HepG2 (cell line): ENCODE data around the gene ANKUB1. TPM values are rescaled to one million over a fixed set of nuclear protein-coding genes. Genes with fewer than 3 reads are reported as not detected.

Experiments
- AGO1 ChIP-seq: fragments of 200-400 bp; formaldehyde crosslinking; IDR thresholded peaks from 2 replicates; pipeline ENCODE4 v1.6.1; 2017; ENCODE audit warnings: mild to moderate bottlenecking, low read depth, low read length, moderate library complexity; ENCODE audit not compliant: poor library complexity, severe bottlenecking
- ATF4 ChIP-seq, 2 experiments: fragments of 450-650 bp in 1 of 2; sonication (generic) in 1 of 2; formaldehyde crosslinking; IDR thresholded peaks; 2 replicates each; pipeline versions ENCODE4 v1.5.0 to v1.8.0; 2020 to 2022; ENCODE audit warnings: mild to moderate bottlenecking in 1 of 2, missing genetic modification reagents in 1 of 2
- CBX5 ChIP-seq: sonication (generic); formaldehyde crosslinking; IDR thresholded peaks from 2 replicates; pipeline ENCODE4 v1.4.0; 2020; ENCODE audit warnings: missing genetic modification reagents, borderline replicate concordance
- CEBPB ChIP-seq: IDR thresholded peaks from 2 replicates; pipeline ENCODE4 v1.6.1; 2011; ENCODE audit warnings: low read depth, low read length, improper control_type of control experiment, borderline replicate concordance
- GATA4 ChIP-seq: sonication (generic); IDR thresholded peaks from 2 replicates; pipeline ENCODE4 v1.6.1; 2016; ENCODE audit warnings: antibody characterized with exemption, low read depth, borderline replicate concordance
- HDAC2 ChIP-seq: sonication (generic); formaldehyde crosslinking; IDR thresholded peaks from 2 replicates; pipeline ENCODE4 v1.4.0; 2020; ENCODE audit warnings: missing genetic modification reagents
- HNRNPLL ChIP-seq: fragments of 200-400 bp; formaldehyde crosslinking; IDR thresholded peaks from 2 replicates; pipeline ENCODE4 v1.6.1; 2017; ENCODE audit warnings: mild to moderate bottlenecking, low read depth, low read length; ENCODE audit not compliant: poor library complexity, severe bottlenecking
- KDM2A ChIP-seq: sonication (generic); formaldehyde crosslinking; IDR thresholded peaks from 2 replicates; pipeline ENCODE4 v1.4.0; 2020; ENCODE audit warnings: low read depth, missing genetic modification reagents, borderline replicate concordance
- MBD4 ChIP-seq: IDR thresholded peaks from 2 replicates; pipeline ENCODE4 v1.6.1; 2012; ENCODE audit warnings: low read length, inconsistent platforms, borderline replicate concordance
- MYNN ChIP-seq: sonication (generic); formaldehyde crosslinking; IDR thresholded peaks from 2 replicates; pipeline ENCODE4 v1.4.0; 2020; ENCODE audit warnings: mild to moderate bottlenecking, low read depth, missing genetic modification reagents
- NFYC ChIP-seq: IDR thresholded peaks from 2 replicates; pipeline ENCODE4 v1.6.1; 2016; ENCODE audit warnings: missing genetic modification reagents, missing compliant biosample characterization
- RBFOX2 ChIP-seq: fragments of 200-400 bp; formaldehyde crosslinking; IDR thresholded peaks from 2 replicates; pipeline ENCODE4 v1.6.1; 2017; ENCODE audit warnings: low read depth, mild to moderate bottlenecking, low read length
- REPIN1 ChIP-seq: sonication (generic); formaldehyde crosslinking; IDR thresholded peaks from 2 replicates; pipeline ENCODE4 v1.8.0; 2022; ENCODE audit warnings: missing genetic modification reagents, low read depth, mild to moderate bottlenecking, borderline replicate concordance
- SIX1 ChIP-seq: sonication (generic); formaldehyde crosslinking; IDR thresholded peaks from 2 replicates; pipeline ENCODE4 v1.4.0; 2020; ENCODE audit warnings: missing genetic modification reagents, borderline replicate concordance
- SMAD1 ChIP-seq: sonication (generic); formaldehyde crosslinking; IDR thresholded peaks from 2 replicates; pipeline ENCODE4 v1.4.0; 2020; ENCODE audit warnings: missing genetic modification reagents, low read depth, mild to moderate bottlenecking, borderline replicate concordance
- SNAPC2 ChIP-seq: sonication (generic); formaldehyde crosslinking; IDR thresholded peaks from 2 replicates; pipeline ENCODE4 v1.8.1; 2022; ENCODE audit warnings: mild to moderate bottlenecking, missing genetic modification reagents
- SSRP1 ChIP-seq: IDR thresholded peaks from 2 replicates; pipeline ENCODE4 v1.6.1; 2016; ENCODE audit warnings: control low read depth
- ZBTB20 ChIP-seq: sonication (generic); formaldehyde crosslinking; IDR thresholded peaks from 2 replicates; pipeline ENCODE4 v1.8.1; 2023; ENCODE audit warnings: missing genetic modification reagents, low read depth, mild to moderate bottlenecking, borderline replicate concordance
- ZBTB8A ChIP-seq: sonication (generic); formaldehyde crosslinking; IDR thresholded peaks from 2 replicates; pipeline ENCODE4 v1.4.0; 2020; ENCODE audit warnings: mild to moderate bottlenecking, low read depth, missing genetic modification reagents, borderline replicate concordance
- ZNF205 ChIP-seq: IDR thresholded peaks from 2 replicates; pipeline ENCODE4 v1.6.1; 2018; ENCODE audit warnings: missing biosample characterization, missing genetic modification reagents
- ZNF605 ChIP-seq: sonication (generic); formaldehyde crosslinking; IDR thresholded peaks from 2 replicates; pipeline ENCODE4 v1.8.0; 2022; ENCODE audit warnings: mild to moderate bottlenecking, missing genetic modification reagents
- ZNF766 ChIP-seq: sonication (generic); formaldehyde crosslinking; IDR thresholded peaks from 2 replicates; pipeline ENCODE4 v1.5.0; 2020; ENCODE audit warnings: missing genetic modification reagents, borderline replicate concordance
- ZNF879 ChIP-seq: sonication (generic); formaldehyde crosslinking; IDR thresholded peaks from 2 replicates; pipeline ENCODE4 v1.8.1; 2023; ENCODE audit warnings: missing genetic modification reagents
- polyA plus RNA-seq, 8 experiments: library from polyadenylated mRNA; depleted of rRNA in 3 of 8; stranded (reverse) in 7 of 8; unstranded in 1 of 8; fragments of >200 nt; fragmentation: Illumina TruSeq in 4 of 8; extraction: Trizol in 4 of 8; gene quantifications; 2 replicates each; pipeline versions ENCODE4 v1.2.1 to v1.2.3, GENCODE V29; 2011 to 2016; ENCODE audit warnings: low read depth in 4 of 8, missing spikeins in 1 of 8, mixed read lengths in 1 of 8; ENCODE audit not compliant: insufficient read depth in 1 of 8
- total RNA-seq, 5 experiments: library from RNA; depleted of rRNA; stranded (reverse); fragments of >200 nt; fragmentation: Illumina TruSeq; extraction: Trizol; gene quantifications; 2 replicates each; pipeline ENCODE4 v1.2.3, GENCODE V29; 2016; ENCODE audit warnings: low read depth in 1 of 5
- TF ChIP-seq, protein P1 (sequence below): sonication (generic); formaldehyde crosslinking; IDR thresholded peaks from 2 replicates; pipeline ENCODE4 v1.5.1; 2020; ENCODE audit warnings: missing genetic modification reagents, mild to moderate bottlenecking, borderline replicate concordance
- TF ChIP-seq, protein P2 (sequence below): sonication (generic); formaldehyde crosslinking; IDR thresholded peaks from 2 replicates; pipeline ENCODE4 v1.8.0; 2022; ENCODE audit warnings: missing genetic modification reagents, mild to moderate bottlenecking, inconsistent platforms, borderline replicate concordance
- TF ChIP-seq, protein P3 (sequence below): sonication (generic); formaldehyde crosslinking; IDR thresholded peaks from 2 replicates; pipeline ENCODE4 v1.8.1; 2023; ENCODE audit warnings: mild to moderate bottlenecking, inconsistent platforms, moderate library complexity, missing genetic modification reagents, borderline replicate concordance

The ANKUB1 gene
- total and polyA plus RNA-seq, 2 of the 13 experiments (the other 11 are each of a cell fraction or from before 2014, with no cell fraction given): not detected

GRCh38 chr3:149813367-149814281, 21.3 kb upstream of the ANKUB1 start (continued):
- no peak for TF ChIP-seq SMAD1 (CRISPR knock-in tag)
- TF ChIP-seq ZNF766 (CRISPR knock-in tag): no peak
- TF ChIP-seq SIX1 (CRISPR knock-in tag): no peak
- no peak for TF ChIP-seq SSRP1 (CRISPR knock-in tag)
- TF ChIP-seq RBFOX2: no peak
- no peak for TF ChIP-seq REPIN1 (CRISPR knock-in tag)
- no peak for TF ChIP-seq KDM2A (CRISPR knock-in tag)
- TF ChIP-seq CEBPB: no peak
- TF ChIP-seq MBD4: no peak
- no peak for TF ChIP-seq HNRNPLL
- no peak for TF ChIP-seq NFYC
- TF ChIP-seq, protein P1, sequence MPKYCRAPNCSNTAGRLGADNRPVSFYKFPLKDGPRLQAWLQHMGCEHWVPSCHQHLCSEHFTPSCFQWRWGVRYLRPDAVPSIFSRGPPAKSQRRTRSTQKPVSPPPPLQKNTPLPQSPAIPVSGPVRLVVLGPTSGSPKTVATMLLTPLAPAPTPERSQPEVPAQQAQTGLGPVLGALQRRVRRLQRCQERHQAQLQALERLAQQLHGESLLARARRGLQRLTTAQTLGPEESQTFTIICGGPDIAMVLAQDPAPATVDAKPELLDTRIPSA (CRISPR knock-in tag): no peak
- TF ChIP-seq, protein P2, sequence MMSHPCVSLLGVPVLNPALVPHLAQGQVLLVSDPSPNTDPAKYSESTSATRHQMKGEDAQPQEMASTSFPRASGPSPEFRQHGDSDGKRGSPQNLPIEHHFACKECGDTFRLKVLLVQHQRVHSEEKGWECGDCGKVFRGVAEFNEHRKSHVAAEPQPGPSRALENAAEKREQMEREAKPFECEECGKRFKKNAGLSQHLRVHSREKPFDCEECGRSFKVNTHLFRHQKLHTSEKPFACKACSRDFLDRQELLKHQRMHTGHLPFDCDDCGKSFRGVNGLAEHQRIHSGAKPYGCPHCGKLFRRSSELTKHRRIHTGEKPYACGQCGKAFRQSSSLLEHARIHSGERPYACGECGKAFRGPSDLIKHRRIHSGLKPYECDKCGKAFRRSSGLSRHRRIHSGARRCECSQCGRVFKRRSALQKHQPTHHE (CRISPR knock-in tag): 0 out of 2 replicates have a peak, but pooled peaks have one; percentile 67
- no peak; the same call in 1 of the 2 replicates for TF ChIP-seq ZBTB20
- TF ChIP-seq, protein P3, sequence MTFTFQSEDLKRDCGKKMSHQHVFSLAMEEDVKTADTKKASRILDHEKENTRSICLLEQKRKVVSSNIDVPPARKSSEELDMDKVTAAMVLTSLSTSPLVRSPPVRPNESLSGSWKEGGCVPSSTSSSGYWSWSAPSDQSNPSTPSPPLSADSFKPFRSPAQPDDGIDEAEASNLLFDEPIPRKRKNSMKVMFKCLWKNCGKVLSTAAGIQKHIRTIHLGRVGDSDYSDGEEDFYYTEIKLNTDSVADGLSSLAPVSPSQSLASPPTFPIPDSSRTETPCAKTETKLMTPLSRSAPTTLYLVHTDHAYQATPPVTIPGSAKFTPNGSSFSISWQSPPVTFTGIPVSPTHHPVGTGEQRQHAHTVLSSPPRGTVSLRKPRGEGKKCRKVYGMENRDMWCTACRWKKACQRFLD (CRISPR knock-in tag): no peak; the same call in 1 of the 2 replicates
- TF ChIP-seq MYNN (CRISPR knock-in tag): no peak
- TF ChIP-seq ZNF605: peak; percentile 28; the same call in 1 of the 2 replicates
- no peak for TF ChIP-seq ZNF879
- no peak for TF ChIP-seq GATA4
- peak in 1 of 2 experiments; percentile 56; a peak in 1 of 4 replicates for TF ChIP-seq ATF4 (CRISPR knock-in tag; IDR thresholded peaks at IDR 0.05)
- no peak for TF ChIP-seq SNAPC2 (CRISPR knock-in tag)
- peak; percentile 6; the same call in 1 of the 2 replicates for TF ChIP-seq HDAC2 (CRISPR knock-in tag)
- no peak for TF ChIP-seq CBX5 (CRISPR knock-in tag)
- TF ChIP-seq ZNF205 (CRISPR knock-in tag): no peak
- peak; percentile 77; the same call in 1 of the 2 replicates for TF ChIP-seq ZBTB8A (CRISPR knock-in tag)
- no peak for TF ChIP-seq AGO1
